Tibial nerve (tissue), 4 donors: ENCODE data around the gene NHERF2.

Experiments
- EP300 ChIP-seq, 2 donors: sonication (generic); formaldehyde crosslinking; IDR thresholded peaks; one replicate each; pipeline ENCODE4 v1.6.1; 2017; ENCODE audit warnings: antibody characterized with exemption in 2 of 2, mild to moderate bottlenecking in 1 of 2
- POLR2A ChIP-seq, 2 donors: fragments of 450-650 bp; IDR thresholded peaks; one replicate each; pipeline ENCODE4 v1.6.1; 2017; ENCODE audit warnings: antibody characterized with exemption in 2 of 2, mild to moderate bottlenecking in 2 of 2, moderate library complexity in 2 of 2
- TF ChIP-seq, protein P1 (sequence below), 5 experiments: fragments of 200-600 bp in 3 of 5; fragments of 450-650 bp in 2 of 5; sonication (generic) in 3 of 5; IDR thresholded peaks; one replicate each; pipeline ENCODE4 v1.5.1; 2016 to 2019; ENCODE audit warnings: antibody characterized with exemption in 5 of 5, mild to moderate bottlenecking in 3 of 5, moderate library complexity in 2 of 5

DNA sequence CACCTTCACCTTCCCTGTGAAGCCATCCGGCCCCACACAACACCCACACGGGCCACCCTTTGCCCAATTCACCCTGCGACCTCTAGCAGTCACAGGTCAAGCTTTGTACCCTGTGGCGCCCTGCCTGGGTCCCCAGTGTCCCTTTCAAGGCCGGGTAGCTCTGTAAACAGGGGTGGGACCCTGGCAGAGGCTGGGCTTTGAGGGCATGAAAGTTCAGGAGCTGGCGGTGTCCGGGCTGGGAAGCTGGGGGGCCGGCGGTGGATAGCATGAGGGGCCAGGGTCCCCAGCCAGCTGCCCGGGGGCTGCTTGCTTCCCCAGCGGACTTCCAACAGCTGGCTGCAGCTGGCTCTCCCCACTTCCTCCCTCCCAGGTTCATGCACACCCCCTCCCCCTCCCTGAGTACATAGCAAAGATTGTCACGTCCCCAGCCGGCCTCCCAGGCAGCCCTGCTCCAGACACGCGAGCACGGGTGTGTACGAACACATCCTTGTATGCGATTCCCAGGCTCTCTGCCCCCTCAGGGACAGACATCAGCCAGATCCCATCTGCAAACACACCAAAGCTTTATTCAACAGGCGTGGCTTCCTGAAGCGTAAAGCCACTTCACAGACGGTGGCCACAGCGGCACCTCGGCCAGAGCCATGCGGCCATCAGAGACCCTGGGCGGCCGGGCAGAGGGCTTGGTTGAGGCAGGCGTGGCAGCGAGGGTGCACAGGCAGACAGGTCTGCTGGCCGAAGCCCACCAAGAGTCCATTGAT lies 12.8 kb downstream of the NHERF2 start:
- TF ChIP-seq POLR2A (IDR thresholded peaks at IDR 0.05) = no peak
- TF ChIP-seq, protein P1, sequence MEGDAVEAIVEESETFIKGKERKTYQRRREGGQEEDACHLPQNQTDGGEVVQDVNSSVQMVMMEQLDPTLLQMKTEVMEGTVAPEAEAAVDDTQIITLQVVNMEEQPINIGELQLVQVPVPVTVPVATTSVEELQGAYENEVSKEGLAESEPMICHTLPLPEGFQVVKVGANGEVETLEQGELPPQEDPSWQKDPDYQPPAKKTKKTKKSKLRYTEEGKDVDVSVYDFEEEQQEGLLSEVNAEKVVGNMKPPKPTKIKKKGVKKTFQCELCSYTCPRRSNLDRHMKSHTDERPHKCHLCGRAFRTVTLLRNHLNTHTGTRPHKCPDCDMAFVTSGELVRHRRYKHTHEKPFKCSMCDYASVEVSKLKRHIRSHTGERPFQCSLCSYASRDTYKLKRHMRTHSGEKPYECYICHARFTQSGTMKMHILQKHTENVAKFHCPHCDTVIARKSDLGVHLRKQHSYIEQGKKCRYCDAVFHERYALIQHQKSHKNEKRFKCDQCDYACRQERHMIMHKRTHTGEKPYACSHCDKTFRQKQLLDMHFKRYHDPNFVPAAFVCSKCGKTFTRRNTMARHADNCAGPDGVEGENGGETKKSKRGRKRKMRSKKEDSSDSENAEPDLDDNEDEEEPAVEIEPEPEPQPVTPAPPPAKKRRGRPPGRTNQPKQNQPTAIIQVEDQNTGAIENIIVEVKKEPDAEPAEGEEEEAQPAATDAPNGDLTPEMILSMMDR (IDR thresholded peaks at IDR 0.05) = no peak
- no peak for TF ChIP-seq EP300 (IDR thresholded peaks at IDR 0.05)
